HL-60 (cell line): ENCODE results near the gene ADPRHL1.

Experiments used
- DNase-seq, 2 experiments: peaks; one replicate each; pipeline ENCODE4 v3.0.0-alpha.2; 2010 to 2020; ENCODE audit warnings: low read depth in 1 of 2, low spot score in 1 of 2
- H3K27ac ChIP-seq: fragments of 250-450 bp; sonication (Bioruptor Pico); replicated peaks from 2 replicates; pipeline ENCODE4 v1.5.1; 2020; ENCODE audit warnings: mild to moderate bottlenecking, moderate library complexity
- H3K27me3 ChIP-seq: fragments of 250-450 bp; sonication (Bioruptor Pico); 2 replicates; pipeline ENCODE4 v1.5.1; 2021; ENCODE audit warnings: mild to moderate bottlenecking, moderate library complexity; ENCODE audit not compliant: insufficient read depth, poor library complexity, severe bottlenecking
- H3K4me3 ChIP-seq: replicated peaks from 2 replicates; pipeline ENCODE4 v1.5.1; 2011; ENCODE audit warnings: mild to moderate bottlenecking, control low read depth, low read length; ENCODE audit not compliant: insufficient read depth
- GABPA ChIP-seq: IDR thresholded peaks from 2 replicates; pipeline ENCODE4 v1.6.1; 2012; ENCODE audit warnings: low read depth
- POLR2AphosphoS5 ChIP-seq: IDR thresholded peaks from 2 replicates; pipeline ENCODE4 v1.6.1; 2012; ENCODE audit warnings: low read depth
- SPI1 ChIP-seq: IDR thresholded peaks from 2 replicates; pipeline ENCODE4 v1.6.1; 2012; ENCODE audit warnings: low read depth, mild to moderate bottlenecking, borderline replicate concordance
- TF ChIP-seq, protein P1 (sequence below): IDR thresholded peaks from 2 replicates; pipeline ENCODE4 v1.6.1; 2012; ENCODE audit warnings: low read depth; ENCODE audit not compliant: insufficient replicate concordance
- TF ChIP-seq, protein P2 (sequence below): IDR thresholded peaks from one replicate; pipeline ENCODE4 v1.5.1; 2011; ENCODE audit warnings: low read length, control low read depth, inconsistent platforms; ENCODE audit not compliant: insufficient read depth

Gene ADPRHL1

DNA sequence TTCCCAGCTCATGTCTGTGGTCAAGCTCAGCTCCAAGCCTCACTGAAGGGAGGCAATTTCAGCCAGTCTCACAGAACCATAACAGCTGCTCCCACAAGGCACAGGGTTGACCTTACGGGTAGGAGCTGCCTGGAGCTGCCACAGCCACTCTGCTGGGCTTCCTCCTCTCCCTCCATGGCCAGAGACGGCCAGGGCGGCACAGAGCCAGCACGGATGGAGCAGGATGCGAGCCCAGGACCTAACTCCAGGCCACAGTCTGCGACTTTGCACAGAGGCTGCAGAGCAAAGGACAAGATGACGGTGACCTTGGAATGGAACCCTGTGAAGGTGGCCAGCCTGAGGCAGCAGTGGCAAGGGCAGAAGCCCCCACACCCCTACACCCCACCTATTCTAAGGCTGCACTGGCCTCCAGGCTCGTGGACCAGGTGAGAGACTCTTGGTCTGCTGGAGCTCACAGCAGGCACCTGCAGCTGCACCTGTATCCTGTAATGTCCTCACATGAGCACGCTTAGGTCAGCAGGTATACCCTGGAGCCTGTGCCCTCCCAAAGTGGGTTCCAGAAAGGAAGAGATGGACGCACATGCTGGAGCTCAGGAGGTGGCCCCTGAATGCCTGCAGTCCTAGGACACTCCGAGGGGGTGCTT, 29.6 kb downstream of the ADPRHL1 start:
- no peak overlapping the region for H3K27ac ChIP-seq
- H3K4me3 ChIP-seq, result no peak overlapping the region
- DNase-seq, result no peak
- TF ChIP-seq, protein P1, sequence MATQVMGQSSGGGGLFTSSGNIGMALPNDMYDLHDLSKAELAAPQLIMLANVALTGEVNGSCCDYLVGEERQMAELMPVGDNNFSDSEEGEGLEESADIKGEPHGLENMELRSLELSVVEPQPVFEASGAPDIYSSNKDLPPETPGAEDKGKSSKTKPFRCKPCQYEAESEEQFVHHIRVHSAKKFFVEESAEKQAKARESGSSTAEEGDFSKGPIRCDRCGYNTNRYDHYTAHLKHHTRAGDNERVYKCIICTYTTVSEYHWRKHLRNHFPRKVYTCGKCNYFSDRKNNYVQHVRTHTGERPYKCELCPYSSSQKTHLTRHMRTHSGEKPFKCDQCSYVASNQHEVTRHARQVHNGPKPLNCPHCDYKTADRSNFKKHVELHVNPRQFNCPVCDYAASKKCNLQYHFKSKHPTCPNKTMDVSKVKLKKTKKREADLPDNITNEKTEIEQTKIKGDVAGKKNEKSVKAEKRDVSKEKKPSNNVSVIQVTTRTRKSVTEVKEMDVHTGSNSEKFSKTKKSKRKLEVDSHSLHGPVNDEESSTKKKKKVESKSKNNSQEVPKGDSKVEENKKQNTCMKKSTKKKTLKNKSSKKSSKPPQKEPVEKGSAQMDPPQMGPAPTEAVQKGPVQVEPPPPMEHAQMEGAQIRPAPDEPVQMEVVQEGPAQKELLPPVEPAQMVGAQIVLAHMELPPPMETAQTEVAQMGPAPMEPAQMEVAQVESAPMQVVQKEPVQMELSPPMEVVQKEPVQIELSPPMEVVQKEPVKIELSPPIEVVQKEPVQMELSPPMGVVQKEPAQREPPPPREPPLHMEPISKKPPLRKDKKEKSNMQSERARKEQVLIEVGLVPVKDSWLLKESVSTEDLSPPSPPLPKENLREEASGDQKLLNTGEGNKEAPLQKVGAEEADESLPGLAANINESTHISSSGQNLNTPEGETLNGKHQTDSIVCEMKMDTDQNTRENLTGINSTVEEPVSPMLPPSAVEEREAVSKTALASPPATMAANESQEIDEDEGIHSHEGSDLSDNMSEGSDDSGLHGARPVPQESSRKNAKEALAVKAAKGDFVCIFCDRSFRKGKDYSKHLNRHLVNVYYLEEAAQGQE, result no peak
- no peak for TF ChIP-seq POLR2AphosphoS5
- TF ChIP-seq GABPA, result no peak
- TF ChIP-seq, protein P2, sequence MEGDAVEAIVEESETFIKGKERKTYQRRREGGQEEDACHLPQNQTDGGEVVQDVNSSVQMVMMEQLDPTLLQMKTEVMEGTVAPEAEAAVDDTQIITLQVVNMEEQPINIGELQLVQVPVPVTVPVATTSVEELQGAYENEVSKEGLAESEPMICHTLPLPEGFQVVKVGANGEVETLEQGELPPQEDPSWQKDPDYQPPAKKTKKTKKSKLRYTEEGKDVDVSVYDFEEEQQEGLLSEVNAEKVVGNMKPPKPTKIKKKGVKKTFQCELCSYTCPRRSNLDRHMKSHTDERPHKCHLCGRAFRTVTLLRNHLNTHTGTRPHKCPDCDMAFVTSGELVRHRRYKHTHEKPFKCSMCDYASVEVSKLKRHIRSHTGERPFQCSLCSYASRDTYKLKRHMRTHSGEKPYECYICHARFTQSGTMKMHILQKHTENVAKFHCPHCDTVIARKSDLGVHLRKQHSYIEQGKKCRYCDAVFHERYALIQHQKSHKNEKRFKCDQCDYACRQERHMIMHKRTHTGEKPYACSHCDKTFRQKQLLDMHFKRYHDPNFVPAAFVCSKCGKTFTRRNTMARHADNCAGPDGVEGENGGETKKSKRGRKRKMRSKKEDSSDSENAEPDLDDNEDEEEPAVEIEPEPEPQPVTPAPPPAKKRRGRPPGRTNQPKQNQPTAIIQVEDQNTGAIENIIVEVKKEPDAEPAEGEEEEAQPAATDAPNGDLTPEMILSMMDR, result no peak
- TF ChIP-seq SPI1, result no peak
- H3K27me3 ChIP-seq, result peaks cover 3% of the 10 kb centered on the region

DNA sequence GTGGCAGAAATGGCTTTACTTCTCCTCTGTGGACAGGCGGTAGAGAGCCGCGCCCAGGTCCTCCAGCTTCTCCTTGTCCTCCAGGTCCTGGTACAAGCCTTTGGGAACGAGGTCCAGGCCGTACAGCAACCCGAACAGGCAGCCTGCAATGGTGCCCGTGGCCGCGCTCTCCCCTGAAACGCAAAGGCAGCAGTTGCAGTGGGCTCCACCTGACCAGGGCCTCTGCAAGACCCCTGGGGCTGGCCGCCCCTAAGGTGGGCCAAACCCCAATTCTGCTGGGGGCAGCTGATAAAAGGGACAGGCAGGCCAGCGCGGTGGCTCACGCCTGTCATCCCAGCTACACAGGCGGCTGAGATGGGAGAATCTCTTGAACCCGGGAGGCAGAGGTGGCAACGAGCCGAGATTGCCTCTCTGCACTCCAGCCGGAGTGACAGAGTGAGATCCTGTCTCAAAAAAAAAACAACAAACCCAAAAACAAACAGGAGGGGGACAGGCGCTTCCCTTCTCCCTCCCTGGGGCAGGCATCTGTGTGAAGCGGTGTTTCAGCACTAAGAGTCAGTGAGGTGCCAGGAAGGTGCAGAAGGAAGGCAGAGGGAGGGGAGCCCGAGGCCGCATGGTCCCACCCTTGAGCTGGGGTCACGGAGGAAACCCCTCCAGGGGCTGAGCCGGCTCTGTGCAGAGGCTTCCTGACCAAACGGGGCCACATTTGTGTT, 30.3 kb downstream of the ADPRHL1 start:
- TF ChIP-seq GABPA (no peak), POLR2AphosphoS5 (no peak), SPI1 (no peak)
- TF ChIP-seq, protein P1, result no peak
- TF ChIP-seq, protein P2, result no peak
- DNase-seq, result no peak
- Histone ChIP-seq H3K27me3 (peaks cover 3% of the 10 kb centered on the region), H3K4me3 (no peak overlapping the region), H3K27ac (no peak overlapping the region)

DNA sequence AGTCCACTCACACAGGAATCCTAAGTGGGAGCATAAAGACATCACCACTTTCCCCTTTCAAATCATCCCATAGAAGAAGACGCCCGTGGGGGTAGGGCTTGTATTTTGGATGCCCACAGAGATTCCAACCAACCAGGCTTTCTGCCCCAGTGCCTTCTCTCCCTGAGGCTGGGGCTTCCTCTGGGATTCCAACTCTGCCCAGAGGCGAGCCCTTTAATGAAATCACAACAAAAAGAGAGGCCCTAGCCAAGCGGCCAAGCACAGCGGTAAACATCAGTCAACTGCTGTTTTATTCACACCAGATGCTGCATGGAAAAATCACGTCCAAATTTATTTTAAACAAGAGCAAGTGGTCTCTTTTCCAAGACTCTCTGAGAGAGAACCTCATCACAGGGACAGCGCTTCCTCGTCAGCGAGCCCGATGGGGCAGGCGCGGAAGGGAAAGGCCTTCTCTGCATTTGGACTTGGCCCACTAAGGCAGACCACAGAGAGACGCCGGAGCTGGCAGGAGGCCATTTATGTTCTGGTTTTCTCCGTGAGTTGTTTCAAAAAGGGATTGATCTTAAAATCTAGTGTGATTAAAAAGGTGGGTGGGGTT, 31.5 kb downstream of the ADPRHL1 start:
- no peak overlapping the region for H3K4me3 ChIP-seq
- TF ChIP-seq, protein P1, result no peak
- TF ChIP-seq GABPA, result no peak
- no peak for TF ChIP-seq POLR2AphosphoS5
- TF ChIP-seq, protein P2, result no peak
- no peak for TF ChIP-seq SPI1
- H3K27ac ChIP-seq, result no peak overlapping the region
- DNase-seq, result no peak
- no peaks in the 10 kb centered on the region for H3K27me3 ChIP-seq
